HG03354 (cell line): ENCODE results near the gene KIF5C.
A peak's percentile ranks its signal among the peaks of the same experiment; 100 is the strongest.

Experiments used
- ATAC-seq: cut with Tn5 transposase; IDR thresholded peaks from one replicate; pipeline ENCODE4 v1.9.1; 2021; ENCODE audit warnings: mild to moderate bottlenecking; ENCODE audit not compliant: unreplicated experiment, poor library complexity, severe bottlenecking

Gene KIF5C

DNA sequence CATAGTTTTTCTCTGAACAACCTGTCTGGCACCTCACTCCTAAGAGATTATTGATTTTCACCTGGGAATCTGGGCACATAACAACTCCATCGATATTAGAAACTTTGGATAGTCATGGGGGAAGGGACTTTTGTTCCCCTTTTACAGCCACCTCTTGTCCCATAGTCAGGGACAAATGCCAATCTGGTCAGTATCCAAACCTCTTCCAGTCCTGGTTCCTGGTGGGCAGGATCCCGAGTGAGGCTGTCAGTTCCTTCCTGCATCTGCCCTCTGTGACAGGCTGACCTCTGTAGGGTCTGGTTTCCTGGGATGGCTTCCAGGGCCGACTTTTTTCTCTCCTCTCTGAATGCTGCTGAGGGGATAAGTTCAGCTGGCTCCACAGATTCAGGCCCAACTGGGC lies 11.0 kb downstream of the KIF5C start:
- no peak for ATAC-seq

DNA sequence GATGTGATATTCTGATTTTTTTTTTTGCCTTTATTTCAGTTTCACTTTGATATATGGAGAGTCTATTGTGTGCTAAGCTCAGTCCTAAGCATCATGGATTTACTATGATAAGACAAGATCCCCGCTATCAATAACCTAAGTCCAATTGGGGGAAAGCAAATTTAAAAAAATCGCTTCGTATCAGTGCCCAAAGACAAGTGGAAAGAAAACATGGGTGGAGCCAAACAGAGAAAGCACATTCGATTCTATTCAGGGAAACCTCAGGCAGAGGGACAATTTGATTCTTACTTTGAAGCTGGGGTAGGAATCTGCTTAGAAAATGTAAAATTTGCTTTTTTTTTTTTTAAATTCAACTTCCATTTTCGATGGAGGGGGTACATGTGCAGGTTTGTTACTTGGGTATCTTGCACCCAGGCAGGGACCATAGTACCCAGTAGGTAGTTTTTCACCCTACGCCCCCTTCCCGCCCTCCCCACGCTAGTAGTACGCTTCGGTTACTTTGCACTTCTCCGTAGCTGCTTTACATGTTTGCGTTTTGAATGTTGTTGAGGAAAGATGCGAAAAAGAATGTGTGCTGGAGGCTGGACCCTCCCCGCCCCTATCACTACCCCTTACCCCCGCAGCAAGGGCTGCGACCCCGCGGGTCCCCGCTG lies 12.4 kb downstream of the KIF5C start:
- ATAC-seq: peak; percentile 14

DNA sequence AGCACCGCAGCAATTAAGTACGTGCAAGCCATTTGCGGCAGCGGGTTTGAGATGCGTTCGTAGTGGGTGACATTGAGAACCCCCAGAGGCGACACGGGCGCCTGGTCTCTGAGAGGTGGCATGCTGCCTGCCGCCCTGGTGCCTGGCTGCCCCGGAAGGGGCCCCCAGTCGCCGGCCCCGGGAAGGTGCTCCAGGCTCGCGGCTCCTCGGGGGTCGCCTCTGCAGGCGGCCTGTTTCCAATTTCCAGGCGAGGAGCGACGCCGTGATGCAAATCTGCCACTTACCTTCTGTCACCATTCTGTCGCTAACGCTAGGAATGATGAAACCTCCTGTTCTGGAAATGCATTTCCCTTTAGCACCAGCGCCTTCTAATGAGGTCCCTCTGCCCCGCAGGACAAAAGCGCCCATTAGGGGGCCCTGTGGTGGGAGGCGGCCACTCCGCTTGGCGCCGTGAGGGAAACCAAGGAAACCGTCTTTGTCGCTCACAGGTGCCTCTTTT lies 13.0 kb downstream of the KIF5C start:
- peak; percentile 51 for ATAC-seq

DNA sequence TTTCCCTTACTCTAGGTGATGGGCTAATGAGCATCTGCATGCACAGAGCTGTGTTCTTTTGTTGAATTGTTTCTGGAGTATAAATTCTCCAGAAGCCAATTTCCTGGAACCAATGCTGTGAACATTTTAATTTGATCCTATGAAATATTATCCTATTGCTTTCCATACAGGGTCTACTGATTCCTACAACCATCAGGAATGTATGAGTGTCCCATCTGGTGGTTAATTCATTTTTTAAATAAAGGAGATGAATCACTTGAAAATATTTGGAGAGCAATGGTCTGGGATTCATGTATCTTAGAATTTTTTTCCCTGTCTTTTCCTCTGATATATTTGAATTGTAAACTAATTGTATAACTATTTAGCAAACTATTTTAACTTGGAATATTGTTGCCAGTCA lies 14.0 kb downstream of the KIF5C start:
- ATAC-seq: no peak

DNA sequence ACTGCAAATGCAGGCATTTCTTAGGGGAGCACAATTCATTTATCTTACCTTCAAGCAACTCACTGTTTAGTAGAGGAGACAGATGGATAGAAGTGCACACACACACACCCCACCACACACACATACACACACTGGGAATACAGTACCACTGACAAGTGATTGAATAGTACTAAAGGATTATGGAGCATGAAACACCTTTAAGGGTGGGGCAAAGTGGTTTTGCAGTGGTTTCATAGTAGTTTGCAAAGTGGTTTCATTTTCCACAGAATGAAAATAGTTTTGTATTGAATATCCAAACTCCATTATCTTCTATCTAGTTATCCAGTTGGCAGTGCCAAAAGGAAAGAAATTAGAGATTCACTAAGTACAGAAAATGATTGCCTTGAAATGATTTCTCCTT lies 18.9 kb downstream of the KIF5C start:
- no peak for ATAC-seq

DNA sequence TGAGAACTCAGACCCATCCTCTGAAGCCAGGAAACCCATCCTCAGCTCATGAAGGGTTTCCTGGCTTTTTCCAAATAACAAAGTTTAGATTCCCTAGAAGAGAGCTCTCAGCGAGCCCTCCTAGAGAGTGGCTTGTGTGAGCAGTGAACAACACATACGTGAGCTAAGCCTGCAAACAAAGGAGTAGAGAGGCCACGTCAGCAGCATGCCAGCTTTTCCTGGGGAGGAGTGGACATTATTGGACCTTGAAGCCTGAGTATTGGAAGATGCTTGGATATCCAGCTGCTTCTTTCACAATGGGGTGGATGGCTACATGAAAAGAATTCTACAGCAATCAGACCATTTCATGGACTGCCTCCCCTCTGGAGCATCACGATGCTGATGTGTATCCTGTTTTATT lies 21.1 kb downstream of the KIF5C start:
- ATAC-seq: no peak

DNA sequence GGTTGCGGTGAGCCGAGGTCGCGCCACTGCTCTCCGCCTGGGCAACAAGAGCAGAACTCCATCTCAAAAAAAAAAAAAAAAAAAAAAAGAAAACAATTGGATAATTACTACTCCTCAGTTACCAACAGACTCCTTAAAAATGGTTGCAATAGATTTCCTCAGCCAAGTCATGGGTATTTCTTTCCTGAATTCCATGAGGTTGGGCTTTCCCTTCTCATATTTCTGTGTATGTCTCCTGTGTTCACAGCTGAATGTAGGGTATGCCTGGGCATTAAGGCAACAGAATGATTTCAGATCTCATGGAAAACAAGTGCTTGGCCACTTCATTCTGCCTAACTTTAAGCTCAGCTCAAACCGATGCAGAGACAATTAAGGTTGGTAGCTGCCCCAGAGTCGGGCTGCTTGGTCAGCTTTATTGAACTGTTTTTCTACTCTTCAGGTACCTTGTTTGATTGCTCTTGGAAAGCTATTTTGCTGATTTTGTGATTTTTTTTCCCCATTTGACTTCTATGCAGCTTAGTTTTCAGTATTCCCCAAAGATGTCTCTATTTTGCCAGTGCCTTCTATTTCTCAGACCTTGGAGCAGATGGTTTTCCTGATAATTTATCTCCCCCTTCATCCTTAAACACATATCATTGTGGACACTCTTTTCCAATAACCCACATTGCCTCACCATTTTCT lies 24.8 kb downstream of the KIF5C start:
- no peak for ATAC-seq

DNA sequence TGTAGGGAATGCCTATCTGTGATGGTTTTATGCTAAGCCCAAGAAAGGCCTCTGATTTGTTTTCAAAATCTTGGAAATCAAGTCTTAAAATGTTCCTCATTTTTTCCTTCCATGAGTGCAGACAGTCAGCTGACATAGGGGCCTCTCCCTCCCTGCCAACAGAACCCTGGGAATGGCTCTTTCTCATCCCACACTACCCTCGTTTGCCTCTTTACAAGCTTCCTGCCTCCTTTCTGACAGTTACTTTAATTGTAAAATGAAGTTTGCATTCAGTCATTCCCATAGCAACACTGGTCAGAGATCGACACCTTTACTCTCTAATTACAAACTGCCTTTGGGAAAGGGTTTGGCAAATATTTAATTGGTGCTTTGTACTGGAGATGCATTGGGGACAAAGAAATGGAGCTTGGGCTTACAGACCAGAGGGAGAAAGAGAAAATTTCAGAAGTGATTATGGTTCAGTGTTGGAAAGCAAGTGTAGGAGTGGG lies 25.4 kb downstream of the KIF5C start:
- no peak for ATAC-seq

DNA sequence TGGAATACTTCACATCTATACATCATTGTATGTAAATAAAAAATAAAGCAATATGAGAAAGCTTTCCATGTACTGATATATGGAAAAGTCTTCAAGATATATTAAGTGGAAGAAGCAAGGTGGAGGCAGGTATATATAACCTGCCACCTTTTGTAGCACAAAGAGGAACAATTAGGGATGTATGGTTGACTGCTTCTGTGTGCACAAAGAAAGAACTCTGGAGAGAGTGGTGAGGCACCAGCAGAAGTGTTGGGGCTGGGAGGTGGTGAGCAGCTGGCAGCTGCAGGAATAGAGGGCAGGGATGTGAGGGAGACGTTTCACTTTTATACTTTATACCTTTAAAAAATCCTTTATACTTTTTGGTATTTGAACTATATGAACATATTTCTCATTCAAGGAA lies 26.1 kb downstream of the KIF5C start:
- no peak for ATAC-seq

DNA sequence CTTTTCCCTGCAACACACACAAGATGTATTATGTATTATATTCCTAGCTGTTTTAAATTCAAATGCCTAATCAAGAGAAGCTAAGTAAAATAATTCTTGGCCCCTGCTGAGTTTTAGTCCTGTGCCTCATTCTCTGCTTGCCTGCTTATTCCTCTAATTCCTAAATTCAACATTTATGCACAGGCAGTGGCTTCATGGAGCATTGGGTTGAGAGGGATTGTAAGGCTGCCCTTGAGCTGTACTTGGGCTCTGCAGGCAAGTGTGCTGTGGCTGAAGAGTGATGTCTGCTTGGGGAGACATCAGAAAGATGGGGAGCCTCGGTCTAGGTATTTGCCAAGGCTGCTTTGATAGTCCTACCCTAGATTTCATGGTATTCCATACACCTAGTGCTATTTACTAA lies 27.8 kb downstream of the KIF5C start:
- no peak for ATAC-seq

DNA sequence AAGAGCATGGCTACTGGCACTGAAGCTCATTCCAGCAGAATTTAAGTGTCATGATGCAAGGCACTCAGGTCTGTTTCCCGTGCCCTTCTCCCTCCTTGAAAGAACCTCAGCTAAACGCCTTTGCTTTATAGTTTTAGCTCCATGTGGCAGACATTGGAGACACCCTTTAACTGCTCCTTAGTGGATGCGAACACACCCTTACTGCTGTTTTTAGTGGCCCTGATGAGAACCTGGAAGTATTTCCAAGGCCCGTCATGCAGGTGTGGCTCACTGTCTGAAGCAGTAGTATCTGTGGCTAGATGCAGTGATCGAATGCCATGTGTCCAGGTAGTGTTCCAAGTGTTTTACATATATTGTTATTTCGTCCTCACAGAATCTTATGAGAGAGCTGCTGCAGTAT lies 28.3 kb downstream of the KIF5C start:
- no peak for ATAC-seq

DNA sequence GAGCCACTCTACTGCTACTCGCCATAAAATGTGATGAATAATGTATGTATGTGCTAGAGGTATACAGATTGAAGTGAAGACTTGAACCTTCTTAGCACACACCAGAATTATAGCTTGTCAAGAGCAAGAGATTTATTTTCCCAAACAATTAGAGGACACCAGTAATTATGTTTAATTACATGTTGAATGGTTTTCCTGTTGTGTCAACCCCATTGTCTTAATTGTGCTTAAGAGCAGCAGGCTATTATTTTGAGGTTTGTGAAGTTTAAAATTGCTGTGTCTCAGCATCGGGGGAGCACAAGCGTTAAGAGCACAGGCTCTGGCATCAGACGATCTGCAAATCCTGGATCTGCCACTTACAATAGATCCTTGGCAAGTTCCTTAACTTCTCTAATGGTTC lies 29.0 kb downstream of the KIF5C start:
- ATAC-seq: no peak

DNA sequence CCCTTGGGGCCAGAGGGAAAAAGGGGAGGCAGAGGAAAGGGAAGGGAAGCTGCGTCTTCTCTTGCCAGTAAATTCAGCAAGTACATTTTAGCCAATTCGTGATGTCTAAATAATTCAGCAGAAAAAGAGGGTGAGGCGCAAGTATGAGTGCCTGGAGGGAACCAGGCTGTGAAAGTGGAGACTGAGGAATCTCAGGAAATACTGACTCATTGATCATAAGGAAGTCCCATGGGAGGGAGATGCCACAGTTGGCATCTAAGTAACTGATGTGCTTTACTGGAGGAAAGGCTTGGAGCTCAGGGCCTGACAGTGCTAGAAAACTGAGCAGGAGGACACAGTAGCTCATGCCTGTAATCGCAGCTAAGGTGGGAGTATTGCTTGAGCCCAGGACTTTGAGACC lies 31.1 kb downstream of the KIF5C start:
- no peak for ATAC-seq

DNA sequence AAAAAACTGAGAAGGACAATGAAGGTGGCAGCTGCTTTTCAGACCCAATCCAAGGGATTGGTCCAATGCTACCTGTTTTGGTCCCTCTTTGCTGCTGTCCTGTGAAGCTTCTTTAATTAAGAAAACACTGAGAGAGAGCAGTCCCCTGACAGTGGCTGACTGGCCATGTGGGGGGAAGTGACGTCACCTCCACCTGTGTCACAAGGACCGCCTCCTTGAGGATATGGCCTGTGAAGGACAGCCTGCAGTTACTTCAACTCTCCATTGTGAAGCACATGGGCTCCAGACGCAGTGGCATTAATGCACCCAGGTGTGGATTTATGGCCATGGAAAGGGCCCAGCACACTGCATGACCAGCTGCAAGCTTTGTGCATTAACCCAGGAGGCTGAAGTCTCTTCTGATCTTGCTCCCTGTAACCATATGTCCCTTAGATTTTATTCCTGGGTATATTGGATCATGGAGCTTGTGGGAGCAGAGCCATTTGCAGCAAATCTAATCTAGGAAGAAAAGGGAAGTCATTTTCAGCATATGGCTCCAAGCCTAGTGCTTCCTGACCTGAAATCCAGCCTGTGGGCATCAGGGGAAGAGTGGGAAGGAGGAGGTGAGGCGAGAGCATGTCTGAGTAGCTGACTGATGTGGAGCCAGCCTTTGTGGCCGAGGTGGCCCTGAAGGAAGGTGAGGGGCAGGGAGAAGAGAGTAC lies 32.2 kb downstream of the KIF5C start:
- no peak for ATAC-seq

DNA sequence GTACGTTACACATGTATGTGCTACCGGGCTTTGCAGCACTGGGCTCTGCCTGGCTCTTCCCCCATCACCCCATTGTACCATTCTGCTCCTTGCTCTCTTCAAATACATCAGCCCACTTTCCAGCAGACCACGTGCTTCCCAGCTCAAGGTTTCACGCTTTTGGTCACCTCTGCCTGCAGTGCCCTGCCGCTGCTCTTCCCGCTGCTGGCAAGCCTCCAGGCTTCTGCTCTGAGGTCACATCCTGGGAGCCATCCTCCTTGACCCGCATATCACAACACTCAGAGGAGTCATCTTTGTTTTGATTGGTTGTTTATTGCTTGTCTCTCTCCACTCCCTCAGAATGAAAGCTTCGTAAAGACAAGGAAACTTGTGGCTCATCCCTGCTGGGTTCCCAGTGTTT lies 34.1 kb downstream of the KIF5C start:
- no peak for ATAC-seq

DNA sequence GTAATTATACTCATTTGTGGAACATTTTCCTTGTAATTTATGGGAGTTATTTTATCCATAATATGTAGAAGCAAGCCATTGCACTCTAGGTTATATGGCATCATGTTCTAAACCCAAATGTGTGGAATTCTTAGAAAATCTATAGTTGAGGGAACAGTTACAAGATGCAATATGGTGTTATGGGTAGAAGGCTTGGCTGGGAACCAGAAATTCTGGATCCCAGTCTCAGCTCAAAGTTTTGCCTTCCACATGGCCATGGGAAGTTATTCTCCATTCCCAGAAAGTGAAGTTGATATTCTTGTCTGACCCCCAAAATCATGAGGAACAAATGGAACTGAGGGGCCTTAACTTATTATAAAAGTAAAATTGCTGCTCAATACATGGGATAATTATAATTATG lies 38.0 kb downstream of the KIF5C start:
- no peak for ATAC-seq

DNA sequence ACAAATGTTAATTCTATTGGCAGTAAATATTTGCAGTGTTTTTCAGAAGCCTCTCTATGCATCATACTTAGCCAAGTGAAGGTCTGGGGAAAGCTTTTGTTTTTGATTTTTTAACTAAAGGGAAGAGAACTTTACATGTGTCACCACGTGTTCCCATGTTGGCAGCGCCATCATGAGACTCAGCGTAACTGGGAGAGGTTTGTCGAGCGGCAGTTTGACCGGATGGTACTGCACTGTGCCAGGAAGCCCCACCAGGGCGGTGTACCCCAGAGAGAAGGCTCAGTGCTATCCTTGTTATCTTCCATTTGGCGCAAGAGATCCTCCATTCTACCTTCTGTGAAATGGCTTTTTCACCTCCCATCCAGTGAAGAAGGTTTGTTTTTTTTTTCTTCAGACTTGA lies 38.5 kb downstream of the KIF5C start:
- no peak for ATAC-seq

DNA sequence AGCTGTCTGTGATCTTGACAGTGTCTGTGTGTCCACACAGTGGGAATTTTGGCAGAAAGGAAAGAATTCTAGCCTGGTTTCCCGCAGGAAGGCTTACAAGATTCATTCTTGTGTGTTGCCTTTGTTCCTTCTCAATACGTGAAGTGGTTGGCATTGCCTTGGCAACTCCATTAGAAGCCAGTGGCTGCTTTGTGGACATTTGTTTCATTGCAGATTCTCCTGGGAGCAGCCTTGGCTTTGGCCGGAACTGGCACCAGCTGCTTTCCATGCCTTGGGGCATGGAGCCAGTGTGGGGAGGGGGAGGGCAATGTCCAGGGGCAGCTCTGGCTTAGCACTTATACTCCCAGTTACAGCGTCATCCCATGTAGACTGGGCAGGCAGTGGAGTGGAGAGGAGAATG lies 39.4 kb downstream of the KIF5C start:
- ATAC-seq: no peak

DNA sequence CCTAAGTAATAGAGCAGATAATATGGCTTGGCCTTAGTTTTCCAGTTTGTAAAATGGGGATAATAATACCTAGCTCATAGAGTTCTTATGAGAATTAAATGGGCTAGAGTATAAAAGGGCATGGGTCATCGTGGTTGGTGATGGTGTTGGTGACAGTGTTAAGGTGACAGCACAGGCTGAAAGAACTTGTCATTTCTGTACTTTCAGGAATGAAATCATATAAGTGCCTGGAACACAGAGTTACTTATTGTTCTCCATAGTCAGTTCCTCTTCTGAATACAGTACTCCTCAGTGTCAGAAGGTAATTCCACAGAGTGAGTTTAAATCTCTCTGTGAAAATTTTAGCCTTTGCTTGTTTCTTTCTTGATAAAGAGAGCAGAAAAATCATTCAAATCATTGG lies 42.4 kb downstream of the KIF5C start:
- peak; percentile 78 for ATAC-seq

DNA sequence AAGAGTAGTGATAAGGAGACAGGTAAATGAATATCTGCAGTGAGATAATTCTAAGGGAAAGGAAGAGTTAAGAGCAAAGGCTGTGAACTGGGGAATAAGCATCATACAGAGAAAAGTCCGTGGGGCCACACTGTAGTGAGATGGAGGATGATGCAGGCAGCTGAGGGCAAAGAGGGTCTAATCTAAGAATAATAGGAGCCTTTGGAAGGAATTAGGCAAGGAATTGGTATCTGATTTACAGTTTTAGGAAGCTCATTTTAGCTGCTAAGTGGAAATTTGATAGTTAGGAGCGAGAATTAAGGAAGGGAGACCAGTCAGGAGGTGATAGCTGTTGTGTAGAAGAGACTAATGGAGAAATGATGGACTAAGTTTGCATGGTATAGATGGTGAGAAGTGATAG lies 43.5 kb downstream of the KIF5C start:
- no peak for ATAC-seq

DNA sequence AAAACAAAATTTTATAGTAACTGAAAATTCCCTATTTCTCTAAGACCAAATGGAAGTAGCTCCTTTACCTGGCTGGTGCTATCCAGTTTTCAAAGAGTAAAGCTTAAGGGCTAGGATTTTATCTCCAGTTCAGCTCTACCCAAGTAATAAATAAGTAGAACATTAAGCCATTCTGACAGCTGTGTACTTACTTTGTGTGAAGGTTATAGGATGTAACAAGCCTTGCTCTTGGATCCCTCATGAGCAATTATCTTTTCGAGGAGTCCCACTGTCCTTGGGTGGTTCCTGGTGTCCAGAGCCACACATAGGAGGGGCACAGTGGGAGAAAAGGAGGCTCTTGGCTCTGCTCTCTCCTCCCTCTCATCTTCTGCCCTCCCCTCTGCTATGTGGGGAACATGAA lies 45.5 kb downstream of the KIF5C start:
- ATAC-seq: no peak
